ENCODE results near the gene SEMA4G.

Gene SEMA4G

DNA sequence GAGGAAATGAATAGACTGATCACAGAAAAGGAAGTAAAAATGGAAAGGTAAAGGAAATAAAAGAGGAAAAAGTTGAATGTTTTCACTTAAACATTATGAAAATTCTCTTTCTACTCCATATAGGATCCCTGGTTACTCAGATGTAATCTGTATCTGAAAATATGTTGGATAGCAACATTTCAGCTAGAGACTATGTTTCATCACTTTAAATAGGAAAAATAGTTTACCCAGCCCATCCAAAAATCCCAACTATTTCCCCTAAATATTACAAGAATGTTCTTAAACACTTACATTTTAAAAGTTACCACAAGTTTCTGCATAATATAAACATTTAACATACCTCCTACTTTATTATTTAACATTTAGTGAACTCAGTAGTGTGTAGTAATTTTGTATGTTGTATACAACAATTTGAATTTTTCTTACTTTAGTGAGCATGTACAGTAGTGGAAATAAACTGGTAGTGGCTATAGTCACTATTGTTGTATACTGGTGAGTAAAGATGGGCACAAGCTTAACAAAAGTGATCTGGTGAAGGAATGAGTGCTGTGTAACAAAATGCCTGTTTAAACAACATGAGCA, 29.4 kb upstream of the SEMA4G start:
- TF ChIP-seq, protein P1, sequence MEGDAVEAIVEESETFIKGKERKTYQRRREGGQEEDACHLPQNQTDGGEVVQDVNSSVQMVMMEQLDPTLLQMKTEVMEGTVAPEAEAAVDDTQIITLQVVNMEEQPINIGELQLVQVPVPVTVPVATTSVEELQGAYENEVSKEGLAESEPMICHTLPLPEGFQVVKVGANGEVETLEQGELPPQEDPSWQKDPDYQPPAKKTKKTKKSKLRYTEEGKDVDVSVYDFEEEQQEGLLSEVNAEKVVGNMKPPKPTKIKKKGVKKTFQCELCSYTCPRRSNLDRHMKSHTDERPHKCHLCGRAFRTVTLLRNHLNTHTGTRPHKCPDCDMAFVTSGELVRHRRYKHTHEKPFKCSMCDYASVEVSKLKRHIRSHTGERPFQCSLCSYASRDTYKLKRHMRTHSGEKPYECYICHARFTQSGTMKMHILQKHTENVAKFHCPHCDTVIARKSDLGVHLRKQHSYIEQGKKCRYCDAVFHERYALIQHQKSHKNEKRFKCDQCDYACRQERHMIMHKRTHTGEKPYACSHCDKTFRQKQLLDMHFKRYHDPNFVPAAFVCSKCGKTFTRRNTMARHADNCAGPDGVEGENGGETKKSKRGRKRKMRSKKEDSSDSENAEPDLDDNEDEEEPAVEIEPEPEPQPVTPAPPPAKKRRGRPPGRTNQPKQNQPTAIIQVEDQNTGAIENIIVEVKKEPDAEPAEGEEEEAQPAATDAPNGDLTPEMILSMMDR (IDR thresholded peaks at IDR 0.05; ENCODE audit: insufficient read depth, low read depth, low read length, missing control alignments) = no peak
- no peak for DNase-seq (ENCODE audit: low read depth)
- H3K4me3 ChIP-seq (ENCODE audit: low read length) = no peak overlapping the region

DNA sequence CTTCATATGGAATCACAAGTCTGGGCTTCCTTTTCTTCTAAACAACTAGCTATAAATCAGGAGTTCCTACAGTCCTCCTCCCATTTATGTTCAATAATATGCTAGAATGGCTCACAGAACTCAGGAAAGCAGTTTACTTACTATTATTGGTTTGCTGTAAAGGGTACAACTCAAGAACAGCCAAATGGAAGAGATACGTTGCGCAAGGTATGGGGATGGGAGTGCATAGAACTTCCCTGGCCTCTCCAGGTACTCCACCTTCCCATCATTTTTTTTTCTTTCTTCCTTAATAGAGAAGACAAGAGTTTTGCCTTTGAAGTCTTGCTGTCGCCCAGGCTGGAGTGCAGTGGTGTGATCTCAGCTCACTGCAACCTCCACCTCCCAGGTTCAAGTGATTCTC, 27.1 kb upstream of the SEMA4G start:
- H3K4me3 ChIP-seq (ENCODE audit: low read length) = no peak overlapping the region
- DNase-seq (ENCODE audit: low read depth) = no peak
- TF ChIP-seq, protein P1 (IDR thresholded peaks at IDR 0.05; ENCODE audit: insufficient read depth, low read depth, low read length, missing control alignments) = no peak

DNA sequence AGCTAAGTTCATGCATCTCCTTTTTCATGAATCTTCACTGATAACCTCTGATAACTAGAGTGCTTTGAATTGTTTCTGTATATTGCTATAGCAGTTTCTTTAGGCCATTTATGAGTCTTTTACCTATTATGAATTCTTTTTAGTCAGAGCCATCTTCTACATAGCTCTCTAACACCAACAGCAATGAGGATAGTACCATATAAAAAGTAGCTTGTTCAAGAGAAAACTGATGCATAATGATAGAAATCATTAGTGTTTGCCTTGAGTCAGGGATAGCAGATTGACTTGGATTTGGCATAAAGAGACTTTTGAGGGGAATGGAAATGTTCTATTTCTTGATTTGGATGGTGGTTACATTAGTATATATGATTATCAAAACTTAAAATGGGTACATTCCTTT, 25.8 kb upstream of the SEMA4G start:
- H3K4me3 ChIP-seq (ENCODE audit: low read length) = no peak overlapping the region
- no peak for DNase-seq (ENCODE audit: low read depth)
- TF ChIP-seq, protein P1 (IDR thresholded peaks at IDR 0.05; ENCODE audit: insufficient read depth, low read depth, low read length, missing control alignments) = no peak

DNA sequence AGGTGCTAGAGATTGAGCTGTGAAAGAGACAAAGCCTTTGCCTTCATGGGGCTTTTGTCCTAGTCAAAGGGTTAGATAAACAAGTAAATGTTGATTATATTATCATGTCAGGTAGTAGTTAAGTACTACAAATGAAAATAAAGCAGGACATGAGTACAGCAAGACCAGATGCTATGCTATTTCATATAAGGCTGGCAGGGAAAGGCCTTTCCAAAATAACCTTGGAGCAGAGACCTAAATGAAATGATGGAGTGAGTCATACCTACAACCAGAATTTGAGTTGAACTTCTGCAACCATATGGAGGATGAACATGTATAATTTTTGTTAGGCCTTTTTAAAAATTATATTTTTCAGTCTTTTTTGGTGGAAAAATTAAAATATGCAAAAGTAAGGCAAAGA, 23.6 kb upstream of the SEMA4G start:
- no peak overlapping the region for H3K4me3 ChIP-seq (ENCODE audit: low read length)
- TF ChIP-seq, protein P1 (IDR thresholded peaks at IDR 0.05; ENCODE audit: insufficient read depth, low read depth, low read length, missing control alignments) = no peak
- DNase-seq (ENCODE audit: low read depth) = no peak

DNA sequence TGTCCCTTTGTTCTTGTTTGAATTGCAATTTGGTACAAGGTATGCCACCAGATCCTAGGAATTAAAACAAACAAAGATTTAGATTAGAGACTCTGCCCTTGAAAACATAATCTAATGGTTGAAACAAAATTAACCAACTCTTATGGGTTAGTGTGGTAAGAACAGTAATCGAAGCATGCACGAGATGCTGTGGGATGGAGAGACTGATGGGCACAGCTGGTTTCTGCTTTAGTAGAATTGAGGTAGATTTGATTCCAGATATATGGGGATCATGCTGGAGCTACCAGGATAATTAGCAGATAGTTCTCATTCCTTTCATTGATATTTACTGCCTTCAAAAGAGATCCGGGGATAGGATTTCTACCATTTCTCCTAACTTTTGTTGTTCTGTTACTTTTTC, 20.4 kb upstream of the SEMA4G start:
- no peak for DNase-seq (ENCODE audit: low read depth)
- TF ChIP-seq, protein P1 (IDR thresholded peaks at IDR 0.05; ENCODE audit: insufficient read depth, low read depth, low read length, missing control alignments) = no peak

DNA sequence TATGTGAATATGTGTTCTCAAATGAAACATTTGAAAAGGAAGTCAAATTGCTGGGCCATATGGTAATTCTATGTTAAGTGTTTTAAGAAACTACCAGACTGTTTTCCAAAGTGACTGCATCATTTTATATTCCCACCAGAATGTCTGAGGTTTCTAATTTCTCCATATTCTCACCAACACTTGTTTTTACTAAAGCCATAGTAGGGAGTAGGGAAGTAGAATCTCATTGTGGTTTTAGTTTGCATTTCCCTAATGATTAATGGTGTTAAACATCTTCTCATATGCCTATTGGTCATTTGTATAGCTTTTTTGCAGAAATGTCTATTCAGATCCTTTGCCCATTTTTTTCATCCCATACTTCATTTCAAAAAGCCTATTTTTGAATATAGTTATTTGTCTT, 9.1 kb upstream of the SEMA4G start:
- no peak overlapping the region for H3K4me3 ChIP-seq (ENCODE audit: low read length)
- TF ChIP-seq, protein P1 (IDR thresholded peaks at IDR 0.05; ENCODE audit: insufficient read depth, low read depth, low read length, missing control alignments) = no peak
- no peak for DNase-seq (ENCODE audit: low read depth)

More for the DNA sequence above, 20.4 kb upstream of the SEMA4G start:
- H3K4me3 ChIP-seq (ENCODE audit: low read length) = no peak overlapping the region

DNA sequence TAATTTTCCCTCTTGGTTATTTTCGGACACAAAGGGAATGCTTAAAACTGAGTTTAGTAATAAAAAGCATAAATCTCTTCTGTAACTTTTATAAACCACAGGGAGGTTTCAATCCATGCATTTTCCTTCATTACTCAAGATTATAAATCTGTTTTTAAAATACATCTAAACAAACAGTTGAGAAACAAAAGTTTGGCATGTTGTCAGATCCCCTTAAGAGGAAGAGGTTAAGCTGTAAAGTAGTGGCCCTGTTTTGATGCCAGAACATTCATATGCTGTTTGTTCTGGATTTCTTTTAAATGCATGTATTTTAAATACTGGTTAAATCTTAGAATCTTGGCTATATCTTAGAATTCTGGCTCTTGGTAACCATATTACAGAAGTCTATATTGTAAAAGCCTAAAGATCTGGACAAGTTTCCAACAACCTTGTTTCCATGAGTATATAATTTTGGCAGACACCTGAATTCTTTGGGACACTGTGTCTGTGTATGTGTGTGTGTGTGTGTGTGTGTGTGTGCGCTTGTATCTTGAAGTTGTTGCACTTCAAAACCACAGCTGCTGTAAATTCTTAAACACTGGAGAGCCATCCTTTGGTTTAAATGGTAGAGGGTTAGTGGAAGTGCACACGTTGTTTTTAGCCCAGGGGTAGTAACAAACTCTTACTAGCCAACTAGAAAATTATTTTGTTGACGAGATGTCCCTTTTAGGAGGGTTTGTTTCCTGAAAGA, 6.8 kb upstream of the SEMA4G start:
- no peak for DNase-seq (ENCODE audit: low read depth)
- TF ChIP-seq, protein P1 (IDR thresholded peaks at IDR 0.05; ENCODE audit: insufficient read depth, low read depth, low read length, missing control alignments) = no peak
- H3K4me3 ChIP-seq (ENCODE audit: low read length) = no peak overlapping the region

Data from epithelial cell of esophagus (primary cell).